ENCODE data around the gene MYL11. TPM values are rescaled to one million over a fixed set of nuclear protein-coding genes. Genes with fewer than 3 reads are reported as not detected.

Gene MYL11
- total RNA-seq, 2 experiments from 2014 or later = 0.67 to 0.86 TPM

- intact Hi-C loops (cut with micrococcal nuclease) = loop anchor here (1.0 to 2.0 kb wide), 5 partner anchors 25 to 342 kb away; partner anchors contain the start of genes ALDOA, SEPTIN1 and TBC1D10B
- Mint-ChIP-seq H3K4me3 (peak within 1 kb of the TSS; percentile 98), H3K4me1 (ENCODE audit: low read depth) (peaks cover 32% of the 10 kb centered on the region), H3K9me3 (no peaks in the 10 kb centered on the region), H3K27ac (peak within 1 kb of the TSS; percentile 93), H3K36me3 (ENCODE audit: low read depth) (peaks cover 9% of the 10 kb centered on the region), H3K27me3 (ENCODE audit: low read depth) (no peaks in the 10 kb centered on the region)
- peak; percentile 91 for DNase-seq
- CTCF ChIA-PET = interaction anchor here (0.5 to 4.6 kb wide), 9 partner anchors 8 to 221 kb away, joined by 3 to 27 read pairs (median 8); partner anchors contain the start of genes DCTPP1, SEPTIN1 and ZNF48
These were observed 32.7 kb downstream of the MYL11 start, which contains the start of gene ZNF771 for GRCh38 chr16:30407102-30407803. Gene ZNF771, plus strand, starts transcription at chr16:30407606. Its CDS starts 448 bp downstream, at chr16:30408054.

GRCh38 chr16:30407804-30408534 lies 33.4 kb downstream of the MYL11 start:
- peak overlapping the region; percentile 79 for H3K27ac Mint-ChIP-seq
- CTCF ChIA-PET = interaction anchor here (0.7 to 4.6 kb wide), 11 partner anchors 8 to 315 kb away, joined by 3 to 27 read pairs (median 9); partner anchors contain the start of genes DCTPP1, SEPTIN1 and ZNF48
- H3K4me3 Mint-ChIP-seq = peak overlapping the region; percentile 98
- no peak for DNase-seq
- no peaks in the 10 kb centered on the region for H3K27me3 Mint-ChIP-seq (ENCODE audit: low read depth)
- H3K4me1 Mint-ChIP-seq (ENCODE audit: low read depth) = peaks cover 33% of the 10 kb centered on the region
- H3K9me3 Mint-ChIP-seq = no peaks in the 10 kb centered on the region
- peaks cover 9% of the 10 kb centered on the region for H3K36me3 Mint-ChIP-seq (ENCODE audit: low read depth)
- intact Hi-C loops (cut with micrococcal nuclease) = loop anchor here (1.0 to 2.0 kb wide), 6 partner anchors 26 to 343 kb away; partner anchors contain the start of genes ALDOA, SEPTIN1 and TBC1D10B

DNA sequence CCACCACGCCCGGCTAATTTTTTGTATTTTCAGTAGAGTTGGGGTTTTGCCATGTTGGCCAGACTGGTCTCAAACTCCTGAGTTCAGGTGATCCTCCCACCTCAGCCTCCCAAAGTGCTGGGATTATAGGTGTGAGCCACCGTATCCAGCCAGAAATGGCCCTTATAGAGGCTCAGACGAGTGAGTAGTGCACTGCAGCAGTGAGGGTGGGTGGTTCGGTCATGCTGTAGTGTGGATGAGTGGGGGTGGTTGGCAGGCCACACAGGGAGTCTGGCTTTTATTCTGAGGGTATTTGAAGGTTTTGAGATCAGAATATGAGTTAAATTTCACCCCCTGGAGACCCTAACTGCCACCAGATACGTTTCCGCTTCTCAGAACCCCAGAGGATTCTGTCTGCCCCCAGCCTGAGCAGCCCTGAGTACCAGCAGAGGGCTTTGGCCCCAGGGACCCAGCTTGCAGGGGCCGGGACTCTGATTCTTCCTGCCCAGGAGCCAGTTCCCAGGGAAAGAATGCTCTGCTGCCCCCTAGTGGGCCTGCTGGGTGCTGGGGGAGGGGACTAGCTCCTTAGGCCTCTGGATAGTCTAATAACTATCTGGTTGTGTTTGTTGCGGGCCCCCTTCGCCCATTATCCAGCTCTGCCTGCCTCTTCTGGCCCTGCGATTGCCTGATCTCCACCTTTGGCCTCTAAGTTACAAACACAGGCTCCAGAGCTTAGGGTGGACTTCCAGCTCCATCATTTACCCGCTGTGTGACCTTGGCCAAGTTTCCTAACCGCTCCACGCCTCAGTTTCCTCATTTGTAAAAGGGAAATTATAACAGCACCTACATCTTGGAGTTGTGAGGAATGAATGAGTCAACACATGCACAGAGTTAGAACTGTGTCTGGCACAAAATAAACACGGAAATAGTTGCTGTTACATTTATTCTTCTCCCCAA lies 34.8 kb downstream of the MYL11 start:
- H3K4me3 Mint-ChIP-seq = no peak overlapping the region
- CTCF ChIA-PET = interaction anchor here (0.6 to 4.6 kb wide), 33 partner anchors 9 to 320 kb away, joined by 3 to 27 read pairs (median 4); partner anchors contain the start of genes DCTPP1, SEPTIN1, ZNF48 and ZNF689
- peak; percentile 97 for DNase-seq
- peaks cover 12% of the 10 kb centered on the region for H3K36me3 Mint-ChIP-seq (ENCODE audit: low read depth)
- no peaks in the 10 kb centered on the region for H3K27me3 Mint-ChIP-seq (ENCODE audit: low read depth)
- intact Hi-C loops (cut with micrococcal nuclease) = loop anchor here (1.0 kb wide), 2 partner anchors 9 to 317 kb away; no protein-coding TSS in a partner anchor
- no peaks in the 10 kb centered on the region for H3K9me3 Mint-ChIP-seq
- peaks cover 38% of the 10 kb centered on the region for H3K4me1 Mint-ChIP-seq (ENCODE audit: low read depth)
- H3K27ac Mint-ChIP-seq = peak overlapping the region; percentile 71

GRCh38 chr16:30413112-30413806 lies 38.7 kb downstream of the MYL11 start:
- intact Hi-C loops (cut with micrococcal nuclease) = no loop called here
- Mint-ChIP-seq H3K36me3 (ENCODE audit: low read depth) (peaks cover 12% of the 10 kb centered on the region), H3K4me1 (ENCODE audit: low read depth) (peaks cover 45% of the 10 kb centered on the region), H3K4me3 (no peak overlapping the region), H3K9me3 (no peaks in the 10 kb centered on the region), H3K27ac (peak overlapping the region; percentile 63), H3K27me3 (ENCODE audit: low read depth) (no peaks in the 10 kb centered on the region)
- CTCF ChIA-PET = interaction anchor here (1.2 kb wide), 1 partner anchor 202 kb away, joined by 3 read pairs; no protein-coding TSS in a partner anchor
- DNase-seq = no peak

DNA sequence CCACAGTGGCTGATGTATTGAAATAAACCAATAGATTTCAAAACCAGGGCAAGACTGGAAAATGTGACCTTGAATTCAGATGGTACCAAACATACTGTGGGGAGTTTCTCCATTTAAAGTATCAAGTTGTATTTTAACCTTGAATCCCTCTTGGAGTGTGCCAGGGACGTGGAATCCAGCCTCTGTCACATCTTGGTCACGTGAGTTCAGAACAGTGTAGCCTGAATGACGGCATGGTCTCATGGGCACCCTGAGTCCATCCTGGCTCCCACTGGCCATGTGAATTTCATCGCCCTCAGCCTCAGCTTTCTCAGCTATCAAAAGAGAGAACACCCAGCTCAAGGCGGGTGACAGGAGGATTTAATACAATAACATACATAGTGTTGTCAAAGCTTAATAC lies 39.6 kb downstream of the MYL11 start:
- DNase-seq = no peak
- intact Hi-C loops (cut with micrococcal nuclease) = no loop called here
- no peak overlapping the region for H3K4me3 Mint-ChIP-seq
- CTCF ChIA-PET = interaction anchor here (0.7 to 1.2 kb wide), 2 partner anchors 201 to 481 kb away, joined by 3 to 4 read pairs; no protein-coding TSS in a partner anchor
- no peaks in the 10 kb centered on the region for H3K27me3 Mint-ChIP-seq (ENCODE audit: low read depth)
- H3K27ac Mint-ChIP-seq = no peak overlapping the region
- H3K9me3 Mint-ChIP-seq = no peaks in the 10 kb centered on the region
- H3K4me1 Mint-ChIP-seq (ENCODE audit: low read depth) = peaks cover 45% of the 10 kb centered on the region
- peaks cover 16% of the 10 kb centered on the region for H3K36me3 Mint-ChIP-seq (ENCODE audit: low read depth)

GRCh38 chr16:30416047-30416603 lies 41.5 kb downstream of the MYL11 start:
- intact Hi-C loops (cut with micrococcal nuclease) = no loop called here
- Mint-ChIP-seq H3K4me3 (no peak overlapping the region), H3K36me3 (ENCODE audit: low read depth) (peaks cover 28% of the 10 kb centered on the region), H3K27ac (no peak overlapping the region), H3K27me3 (ENCODE audit: low read depth) (no peaks in the 10 kb centered on the region), H3K4me1 (ENCODE audit: low read depth) (peaks cover 36% of the 10 kb centered on the region), H3K9me3 (no peaks in the 10 kb centered on the region)
- no peak for DNase-seq
- CTCF ChIA-PET = interaction anchor here (1.0 to 1.8 kb wide), 3 partner anchors 9 to 221 kb away, joined by 3 to 6 read pairs (median 3); partner anchors contain the start of genes DCTPP1 and ZNF771

DNA sequence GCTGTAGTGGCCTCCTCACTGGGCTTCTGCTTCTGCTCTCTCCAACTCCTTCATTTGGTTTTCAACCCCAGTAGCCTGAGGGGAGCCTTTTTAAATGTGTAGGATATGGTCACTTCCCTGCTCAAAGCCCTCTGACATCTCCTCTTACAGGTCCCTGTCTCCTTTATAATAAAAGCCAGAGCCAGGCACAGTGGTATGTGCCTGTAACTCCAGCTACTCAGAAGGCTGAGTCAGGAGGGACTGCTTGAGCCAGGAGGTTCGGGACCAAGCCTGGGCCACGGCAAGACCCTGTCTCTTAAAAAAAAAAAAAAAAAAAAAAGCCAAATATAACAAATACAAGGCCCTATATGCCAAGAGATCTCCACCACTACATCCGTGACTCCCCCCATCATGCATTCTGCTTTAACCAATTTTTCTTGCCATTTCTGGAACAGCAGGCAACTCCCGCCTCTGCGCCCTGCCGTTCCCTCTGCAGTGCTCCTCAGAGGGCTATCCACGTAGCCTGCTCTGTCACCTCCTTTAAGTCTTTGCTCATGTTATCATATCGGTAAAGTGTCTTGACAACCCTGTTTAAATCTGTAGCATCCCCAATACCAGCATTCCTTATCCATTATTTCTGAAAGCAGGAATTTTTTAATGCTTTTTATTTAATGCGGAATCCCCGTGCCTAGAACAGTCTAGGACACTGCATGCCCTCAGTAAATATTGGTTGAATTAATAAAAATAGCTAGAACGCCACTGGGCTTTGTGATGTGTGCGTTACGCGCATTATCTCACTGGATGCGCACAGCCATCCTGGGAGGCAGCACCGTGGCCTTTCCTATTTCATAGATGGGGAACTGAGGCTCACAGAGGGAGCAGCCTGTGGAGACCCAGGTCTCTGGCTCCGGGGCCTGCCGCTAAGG lies 42.3 kb downstream of the MYL11 start:
- Mint-ChIP-seq H3K4me3 (peak overlapping the region; percentile 36), H3K27me3 (ENCODE audit: low read depth) (no peaks in the 10 kb centered on the region), H3K4me1 (ENCODE audit: low read depth) (peaks cover 36% of the 10 kb centered on the region), H3K27ac (peak overlapping the region; percentile 2), H3K9me3 (no peaks in the 10 kb centered on the region), H3K36me3 (ENCODE audit: low read depth) (peaks cover 29% of the 10 kb centered on the region)
- CTCF ChIA-PET = interaction anchor here (1.0 to 4.0 kb wide), 9 partner anchors 9 to 325 kb away, joined by 3 to 27 read pairs (median 4); partner anchors contain the start of genes DCTPP1 and ZNF771
- DNase-seq = no peak
- intact Hi-C loops (cut with micrococcal nuclease) = no loop called here

- intact Hi-C loops (cut with micrococcal nuclease) = no loop called here
- Mint-ChIP-seq H3K4me1 (ENCODE audit: low read depth) (peaks cover 31% of the 10 kb centered on the region), H3K27me3 (ENCODE audit: low read depth) (no peaks in the 10 kb centered on the region), H3K27ac (no peak overlapping the region), H3K36me3 (ENCODE audit: low read depth) (peaks cover 28% of the 10 kb centered on the region), H3K4me3 (peak overlapping the region; percentile 52), H3K9me3 (no peaks in the 10 kb centered on the region)
- peak; percentile 85 for DNase-seq
- CTCF ChIA-PET = interaction anchor here (1.0 to 4.0 kb wide), 9 partner anchors 9 to 325 kb away, joined by 3 to 27 read pairs (median 4); partner anchors contain the start of genes DCTPP1 and ZNF771
These were observed 43.1 kb downstream of the MYL11 start for GRCh38 chr16:30417529-30418349.

GRCh38 chr16:30418350-30419181 lies 44.0 kb downstream of the MYL11 start:
- H3K27me3 Mint-ChIP-seq (ENCODE audit: low read depth) = no peaks in the 10 kb centered on the region
- no peak overlapping the region for H3K27ac Mint-ChIP-seq
- no peaks in the 10 kb centered on the region for H3K9me3 Mint-ChIP-seq
- intact Hi-C loops (cut with micrococcal nuclease) = no loop called here
- peaks cover 29% of the 10 kb centered on the region for H3K4me1 Mint-ChIP-seq (ENCODE audit: low read depth)
- DNase-seq = no peak
- H3K4me3 Mint-ChIP-seq = peak overlapping the region; percentile 52
- H3K36me3 Mint-ChIP-seq (ENCODE audit: low read depth) = peaks cover 32% of the 10 kb centered on the region
- CTCF ChIA-PET = interaction anchor here (1.0 to 4.0 kb wide), 9 partner anchors 10 to 326 kb away, joined by 3 to 27 read pairs (median 4); partner anchors contain the start of genes DCTPP1 and ZNF771
